ENCODE measurements around the gene VWDE. TPM values are rescaled to one million over a fixed set of nuclear protein-coding genes. Genes with fewer than 3 reads are reported as not detected.

The VWDE gene
- total and polyA plus RNA-seq, 2 of the 8 experiments (the other 6 are each of a cell fraction or from before 2014, with no cell fraction given), result 11.0 to 21.2 TPM

- TF ChIP-seq RBBP5 (IDR thresholded peaks at IDR 0.05; ENCODE audit: borderline replicate concordance, low read depth, low read length), result no peak
Observed at GRCh38 chr7:12391922-12392615, 11.6 kb downstream of the VWDE start (continued).

Measured in H1 (cell line).